ENCODE results near the gene VRK1. TPM values are rescaled to one million over a fixed set of nuclear protein-coding genes. Genes with fewer than 3 reads are reported as not detected.

VRK1 gene, protein sequence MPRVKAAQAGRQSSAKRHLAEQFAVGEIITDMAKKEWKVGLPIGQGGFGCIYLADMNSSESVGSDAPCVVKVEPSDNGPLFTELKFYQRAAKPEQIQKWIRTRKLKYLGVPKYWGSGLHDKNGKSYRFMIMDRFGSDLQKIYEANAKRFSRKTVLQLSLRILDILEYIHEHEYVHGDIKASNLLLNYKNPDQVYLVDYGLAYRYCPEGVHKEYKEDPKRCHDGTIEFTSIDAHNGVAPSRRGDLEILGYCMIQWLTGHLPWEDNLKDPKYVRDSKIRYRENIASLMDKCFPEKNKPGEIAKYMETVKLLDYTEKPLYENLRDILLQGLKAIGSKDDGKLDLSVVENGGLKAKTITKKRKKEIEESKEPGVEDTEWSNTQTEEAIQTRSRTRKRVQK
- 10 to 100 TPM; 76.9 to 77.4 TPM for total RNA-seq

DNA sequence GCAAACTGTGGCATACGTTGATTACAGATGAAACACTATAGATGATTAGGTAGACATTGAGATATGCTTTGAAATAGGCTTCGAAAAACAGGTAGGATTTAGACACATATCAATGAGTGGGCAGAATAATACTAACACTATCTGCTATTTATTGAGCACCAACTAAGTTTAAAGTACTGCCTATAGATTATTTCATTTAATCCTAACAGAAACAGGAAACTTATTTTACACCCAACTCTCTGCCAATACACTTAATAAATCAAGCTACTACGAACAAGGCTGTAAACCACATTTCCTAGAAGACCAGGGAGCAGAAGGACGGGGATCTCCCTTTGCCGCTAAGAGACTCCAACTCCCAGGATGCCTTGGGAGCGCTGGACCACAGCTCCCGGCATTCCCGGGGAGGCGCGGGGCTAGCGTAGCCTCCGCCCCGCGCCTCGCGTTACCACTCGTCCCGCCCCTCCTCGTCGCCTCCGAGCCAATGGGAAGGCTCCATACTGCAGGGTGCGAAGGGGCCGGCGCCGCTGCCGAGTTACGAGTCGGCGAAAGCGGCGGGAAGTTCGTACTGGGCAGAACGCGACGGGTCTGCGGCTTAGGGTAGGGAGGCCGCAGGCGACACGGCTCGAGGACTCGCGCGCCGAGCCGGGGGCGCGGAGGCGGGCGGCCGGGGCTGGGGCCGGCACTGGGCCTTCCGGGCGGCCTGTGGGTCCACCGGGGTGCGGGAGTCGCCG, at the start of gene VRK1:
TSS of gene VRK1 (plus strand) at position 532 of the 731 bp plus-strand sequence. CDS start 36,090 bp downstream, outside the sequence.
- peak within 1 kb of the TSS; percentile 78 for H3K27ac Mint-ChIP-seq
- intact Hi-C loops (cut with micrococcal nuclease), result loop anchor here (1.0 to 2.0 kb wide), 4 partner anchors 34 to 434 kb away; partner anchors contain the start of genes ATG2B, GSKIP and PAPOLA
- peak; percentile 96 for DNase-seq
- peaks cover 2% of the 10 kb centered on the region for H3K36me3 Mint-ChIP-seq
- ChIA-PET POLR2A (interaction anchor here (0.6 to 1.5 kb wide), 3 partner anchors 34 to 406 kb away, joined by 3 read pairs; no protein-coding TSS in a partner anchor), CTCF (interaction anchor here (1.0 to 3.3 kb wide), 3 partner anchors 55 to 56 kb away, joined by 3 to 13 read pairs (median 3); no protein-coding TSS in a partner anchor)
- H3K9me3 Mint-ChIP-seq, result no peaks in the 10 kb centered on the region
- H3K4me1 Mint-ChIP-seq (ENCODE audit: low read depth), result peaks cover 25% of the 10 kb centered on the region
- H3K27me3 Mint-ChIP-seq, result peaks cover 8% of the 10 kb centered on the region
- peak within 1 kb of the TSS; percentile 93 for H3K4me3 Mint-ChIP-seq

DNA sequence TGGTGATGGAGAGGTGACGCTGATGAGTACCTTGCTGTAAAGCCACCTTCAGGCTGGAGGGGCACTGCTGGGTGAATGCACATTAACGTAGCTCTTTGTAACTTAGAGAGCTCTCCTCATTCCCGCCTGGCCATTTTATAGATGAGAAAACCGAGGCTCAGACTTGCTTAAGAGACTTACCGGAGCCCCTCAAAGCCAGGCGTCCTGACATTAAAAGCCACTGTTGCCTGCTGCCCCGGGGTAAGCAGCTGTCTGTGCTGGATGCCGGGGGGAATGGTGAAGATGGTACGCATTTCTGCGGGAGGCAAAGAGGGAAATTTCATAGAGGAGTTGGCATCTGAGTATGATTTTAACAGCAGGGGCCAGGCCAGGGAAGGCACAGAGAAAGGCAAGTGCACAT, 49.6 kb upstream of the VRK1 start:
- ChIA-PET CTCF (no interaction called here), POLR2A (no interaction called here)
- Mint-ChIP-seq H3K4me3 (no peak overlapping the region), H3K4me1 (ENCODE audit: low read depth) (no peaks in the 10 kb centered on the region), H3K27ac (no peak overlapping the region), H3K36me3 (no peaks in the 10 kb centered on the region), H3K9me3 (no peaks in the 10 kb centered on the region), H3K27me3 (peaks cover 12% of the 10 kb centered on the region)
- intact Hi-C loops (cut with micrococcal nuclease), result no loop called here
- no peak for DNase-seq

DNA sequence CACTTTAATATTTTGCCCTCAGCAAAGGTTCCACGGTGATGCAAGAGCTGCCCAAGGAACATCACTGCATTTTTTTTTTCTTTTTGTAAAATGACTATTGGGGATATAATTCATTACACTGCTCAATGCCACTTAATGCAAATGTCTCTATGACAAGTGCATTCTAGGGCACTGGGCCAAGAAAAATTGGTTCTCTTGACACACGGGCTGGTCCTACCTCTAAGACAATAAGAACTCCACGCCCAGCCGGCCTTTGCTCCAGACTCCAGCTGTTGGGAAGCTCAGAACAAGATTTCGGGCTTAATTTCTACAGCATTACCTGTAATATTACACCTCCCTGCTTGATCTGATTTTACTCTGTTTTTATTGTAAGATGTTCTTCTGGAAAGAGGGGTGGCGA, 48.8 kb upstream of the VRK1 start:
- CTCF ChIA-PET, result no interaction called here
- DNase-seq, result no peak
- H3K27ac Mint-ChIP-seq, result no peak overlapping the region
- peaks cover 9% of the 10 kb centered on the region for H3K27me3 Mint-ChIP-seq
- H3K4me1 Mint-ChIP-seq (ENCODE audit: low read depth), result no peaks in the 10 kb centered on the region
- H3K9me3 Mint-ChIP-seq, result no peaks in the 10 kb centered on the region
- intact Hi-C loops (cut with micrococcal nuclease), result no loop called here
- no peaks in the 10 kb centered on the region for H3K36me3 Mint-ChIP-seq
- POLR2A ChIA-PET, result no interaction called here
- H3K4me3 Mint-ChIP-seq, result no peak overlapping the region

GRCh38 chr14:96751505-96751904, 45.7 kb upstream of the VRK1 start:
- Mint-ChIP-seq H3K27ac (no peak overlapping the region), H3K27me3 (peaks cover 6% of the 10 kb centered on the region), H3K9me3 (no peaks in the 10 kb centered on the region), H3K4me3 (no peak overlapping the region), H3K36me3 (no peaks in the 10 kb centered on the region), H3K4me1 (ENCODE audit: low read depth) (no peaks in the 10 kb centered on the region)
- no peak for DNase-seq
- CTCF ChIA-PET, result interaction anchor here (3.0 kb wide), 1 partner anchor 11 kb away, joined by 13 read pairs; no protein-coding TSS in a partner anchor
- intact Hi-C loops (cut with micrococcal nuclease), result no loop called here
- POLR2A ChIA-PET, result no interaction called here

- H3K4me3 Mint-ChIP-seq, result no peak overlapping the region
- H3K27me3 Mint-ChIP-seq, result peaks cover 7% of the 10 kb centered on the region
- POLR2A ChIA-PET, result no interaction called here
- intact Hi-C loops (cut with micrococcal nuclease), result no loop called here
- no peaks in the 10 kb centered on the region for H3K4me1 Mint-ChIP-seq (ENCODE audit: low read depth)
- CTCF ChIA-PET, result interaction anchor here (1.0 to 3.0 kb wide), 2 partner anchors 11 to 100 kb away, joined by 3 to 13 read pairs; no protein-coding TSS in a partner anchor
- H3K27ac Mint-ChIP-seq, result no peak overlapping the region
- no peaks in the 10 kb centered on the region for H3K9me3 Mint-ChIP-seq
- no peak for DNase-seq
- no peaks in the 10 kb centered on the region for H3K36me3 Mint-ChIP-seq
Observed at GRCh38 chr14:96752125-96752524, 45.1 kb upstream of the VRK1 start.

DNA sequence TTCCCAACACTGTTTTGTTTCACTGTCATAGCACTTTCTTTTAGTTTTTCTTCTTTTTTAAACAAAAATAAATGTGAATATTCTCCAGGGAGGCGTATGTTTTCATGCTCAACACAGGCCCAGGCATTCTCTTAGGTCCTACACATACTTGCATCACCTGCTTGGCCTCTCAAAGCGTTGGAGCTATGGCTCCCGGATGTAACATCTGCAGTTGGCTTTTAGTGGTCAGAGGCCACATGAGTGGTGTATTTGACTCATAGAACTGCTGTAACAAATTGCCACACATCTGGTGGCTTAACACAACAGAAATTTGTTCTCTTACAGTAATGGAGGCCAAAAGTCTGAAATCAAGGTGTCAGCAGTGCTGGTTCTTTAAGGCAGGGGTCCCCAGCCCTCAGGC, 44.6 kb upstream of the VRK1 start:
- Mint-ChIP-seq H3K9me3 (no peaks in the 10 kb centered on the region), H3K36me3 (no peaks in the 10 kb centered on the region), H3K27me3 (peaks cover 12% of the 10 kb centered on the region), H3K4me1 (ENCODE audit: low read depth) (no peaks in the 10 kb centered on the region), H3K4me3 (no peak overlapping the region), H3K27ac (no peak overlapping the region)
- ChIA-PET CTCF (interaction anchor here (1.0 to 3.0 kb wide), 2 partner anchors 12 to 100 kb away, joined by 3 to 13 read pairs; no protein-coding TSS in a partner anchor), POLR2A (no interaction called here)
- intact Hi-C loops (cut with micrococcal nuclease), result no loop called here
- no peak for DNase-seq

DNA sequence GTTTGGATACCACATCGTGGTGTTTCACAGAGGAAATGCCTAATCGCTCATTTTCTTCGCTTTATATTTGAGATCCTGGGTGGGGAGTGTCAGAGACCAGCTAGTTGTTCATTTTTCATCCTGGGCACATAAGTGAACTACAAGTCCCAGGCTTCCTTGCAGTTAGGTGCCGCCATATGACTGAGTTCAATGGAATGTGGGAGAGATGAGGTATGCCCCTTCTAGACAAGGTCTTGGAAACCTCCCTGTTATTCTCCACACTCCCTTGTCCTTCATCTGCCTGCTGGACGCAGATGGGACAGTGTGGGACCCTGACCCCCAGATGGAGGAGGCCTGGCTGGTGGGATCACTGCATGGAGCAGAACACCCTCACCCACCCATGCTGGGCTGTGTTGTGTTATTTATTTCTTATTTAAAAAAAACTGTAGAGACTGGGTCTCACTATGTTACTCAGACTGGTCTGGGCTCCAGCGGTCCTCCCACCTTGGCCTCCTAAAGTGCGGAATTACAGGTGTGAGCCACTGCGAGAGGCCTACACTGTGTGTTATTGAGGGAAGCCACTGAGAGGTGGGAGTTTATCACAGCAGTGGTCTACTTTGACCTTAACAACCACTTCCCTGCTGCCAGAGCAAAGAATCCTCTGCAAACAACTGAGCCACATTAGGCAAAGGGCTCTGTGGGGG, 42.9 kb upstream of the VRK1 start:
- no peaks in the 10 kb centered on the region for H3K4me1 Mint-ChIP-seq (ENCODE audit: low read depth)
- no peak for DNase-seq
- no peak overlapping the region for H3K4me3 Mint-ChIP-seq
- intact Hi-C loops (cut with micrococcal nuclease), result no loop called here
- H3K9me3 Mint-ChIP-seq, result no peaks in the 10 kb centered on the region
- H3K36me3 Mint-ChIP-seq, result no peaks in the 10 kb centered on the region
- H3K27me3 Mint-ChIP-seq, result peaks cover 9% of the 10 kb centered on the region
- ChIA-PET CTCF (no interaction called here), POLR2A (no interaction called here)
- no peak overlapping the region for H3K27ac Mint-ChIP-seq

DNA sequence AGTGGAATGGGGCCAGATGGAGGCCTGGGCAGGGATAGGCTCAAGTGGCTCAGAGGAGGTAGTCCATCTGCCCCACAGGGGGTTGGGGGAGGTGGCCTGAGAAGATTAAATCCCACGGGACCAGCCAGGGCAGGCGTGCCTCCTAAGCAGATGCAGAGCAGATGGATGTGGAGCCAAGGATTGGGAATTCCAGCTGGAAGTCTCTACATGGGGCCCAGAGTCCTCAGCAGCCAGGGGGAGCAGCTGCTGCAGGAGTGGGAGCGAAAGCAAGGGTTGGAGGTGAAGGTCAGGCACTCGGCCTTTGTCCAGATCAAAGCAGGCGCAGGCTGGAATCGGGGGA, 42.4 kb upstream of the VRK1 start:
- Mint-ChIP-seq H3K27ac (no peak overlapping the region), H3K4me1 (ENCODE audit: low read depth) (no peaks in the 10 kb centered on the region), H3K9me3 (no peaks in the 10 kb centered on the region), H3K4me3 (no peak overlapping the region), H3K27me3 (peaks cover 9% of the 10 kb centered on the region), H3K36me3 (no peaks in the 10 kb centered on the region)
- ChIA-PET POLR2A (no interaction called here), CTCF (interaction anchor here (0.7 kb wide), 1 partner anchor 53 kb away, joined by 3 read pairs; no protein-coding TSS in a partner anchor)
- intact Hi-C loops (cut with micrococcal nuclease), result no loop called here
- no peak for DNase-seq

- intact Hi-C loops (cut with micrococcal nuclease), result no loop called here
- ChIA-PET POLR2A (no interaction called here), CTCF (no interaction called here)
- H3K27me3 Mint-ChIP-seq, result peaks cover 9% of the 10 kb centered on the region
- no peaks in the 10 kb centered on the region for H3K36me3 Mint-ChIP-seq
- no peak for DNase-seq
- no peaks in the 10 kb centered on the region for H3K9me3 Mint-ChIP-seq
- no peak overlapping the region for H3K4me3 Mint-ChIP-seq
- no peak overlapping the region for H3K27ac Mint-ChIP-seq
- no peaks in the 10 kb centered on the region for H3K4me1 Mint-ChIP-seq (ENCODE audit: low read depth)
Observed at GRCh38 chr14:96756745-96757144, 40.4 kb upstream of the VRK1 start.

DNA sequence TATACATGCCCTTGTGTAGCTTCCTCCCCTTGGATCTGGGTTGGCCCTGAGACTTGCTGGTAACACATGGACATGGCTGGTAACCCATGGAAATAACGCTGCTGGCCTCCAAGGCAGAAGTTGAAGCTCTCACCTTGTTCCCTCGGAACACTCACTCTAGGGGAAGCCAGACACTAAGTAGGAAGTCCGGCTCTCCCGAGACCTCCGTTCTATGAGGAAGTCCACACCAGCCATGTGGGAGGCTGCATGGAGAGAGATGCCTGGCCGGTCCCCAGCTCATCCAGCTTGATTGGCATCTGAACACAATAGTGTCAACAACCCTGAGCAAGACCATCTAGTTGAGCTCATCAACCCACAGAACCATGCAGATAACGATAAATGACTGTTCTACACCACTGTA, 39.7 kb upstream of the VRK1 start:
- no peaks in the 10 kb centered on the region for H3K36me3 Mint-ChIP-seq
- H3K9me3 Mint-ChIP-seq, result no peaks in the 10 kb centered on the region
- DNase-seq, result no peak
- no peak overlapping the region for H3K27ac Mint-ChIP-seq
- CTCF ChIA-PET, result interaction anchor here (1.0 kb wide), 1 partner anchor 56 kb away, joined by 4 read pairs; no protein-coding TSS in a partner anchor
- H3K27me3 Mint-ChIP-seq, result peaks cover 9% of the 10 kb centered on the region
- POLR2A ChIA-PET, result no interaction called here
- no peaks in the 10 kb centered on the region for H3K4me1 Mint-ChIP-seq (ENCODE audit: low read depth)
- intact Hi-C loops (cut with micrococcal nuclease), result no loop called here
- no peak overlapping the region for H3K4me3 Mint-ChIP-seq

DNA sequence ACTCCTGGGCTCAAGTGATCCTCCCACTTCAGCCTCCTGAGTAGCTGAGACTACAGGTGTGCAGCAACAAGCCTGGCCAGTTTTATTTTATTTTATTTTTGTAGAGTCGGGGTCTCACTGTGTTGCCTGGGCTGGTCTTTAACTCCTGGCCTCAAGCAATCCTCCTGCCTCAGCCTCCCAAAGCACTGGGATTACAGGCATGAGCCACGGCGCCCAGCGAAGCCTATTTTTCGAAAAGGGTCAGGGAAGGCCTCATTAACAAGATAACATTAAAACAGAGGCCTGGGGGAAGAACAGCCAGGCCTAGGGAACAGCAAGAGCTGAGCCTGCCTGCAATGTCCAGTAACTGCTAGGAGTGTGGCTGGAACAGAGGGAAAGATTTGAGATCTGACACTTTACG, 36.1 kb upstream of the VRK1 start:
- intact Hi-C loops (cut with micrococcal nuclease), result no loop called here
- no peaks in the 10 kb centered on the region for H3K36me3 Mint-ChIP-seq
- no peak overlapping the region for H3K27ac Mint-ChIP-seq
- H3K4me1 Mint-ChIP-seq (ENCODE audit: low read depth), result no peaks in the 10 kb centered on the region
- H3K27me3 Mint-ChIP-seq, result peaks cover 13% of the 10 kb centered on the region
- POLR2A ChIA-PET, result no interaction called here
- no peaks in the 10 kb centered on the region for H3K9me3 Mint-ChIP-seq
- DNase-seq, result no peak
- CTCF ChIA-PET, result no interaction called here
- no peak overlapping the region for H3K4me3 Mint-ChIP-seq

- Mint-ChIP-seq H3K4me1 (ENCODE audit: low read depth) (no peaks in the 10 kb centered on the region), H3K4me3 (peak overlapping the region; percentile 47), H3K27ac (no peak overlapping the region), H3K36me3 (no peaks in the 10 kb centered on the region), H3K27me3 (peaks cover 7% of the 10 kb centered on the region), H3K9me3 (no peaks in the 10 kb centered on the region)
- ChIA-PET POLR2A (interaction anchor here (1.0 kb wide), 1 partner anchor 34 kb away, joined by 3 read pairs; the partner anchor contains the start of gene VRK1), CTCF (interaction anchor here (1.2 kb wide), 1 partner anchor 21 kb away, joined by 3 read pairs; no protein-coding TSS in a partner anchor)
- peak; percentile 10 for DNase-seq
- intact Hi-C loops (cut with micrococcal nuclease), result loop anchor here (2.0 kb wide), 1 partner anchor 34 kb away; the partner anchor contains the start of gene VRK1
Observed at GRCh38 chr14:96762650-96763049, 34.5 kb upstream of the VRK1 start.
